Endothelial cell of umbilical vein (primary cell): Measurements from ENCODE around the gene RIT2. TPM values are rescaled to one million over a fixed set of nuclear protein-coding genes. Genes with fewer than 3 reads are reported as not detected.

Experiments used
- BruUV-seq: library from RNA; stranded (reverse); fragments of 400-500 nt; replicated peaks from 2 replicates; lab custom pipeline; 2021; lab: Mats Ljungman, UMichigan
- CTCF ChIA-PET: fragments of 300-600, 350-600 bp; sonication (Branson Sonifier 250); formaldehyde crosslinking; loops from one replicate; lab custom pipeline; 2021; ENCODE audit warnings: antibody characterized with exemption, inconsistent platforms; lab: Charles Lee
- POLR2A ChIA-PET: fragments of 300-600, 350-600 bp; sonication (Branson Sonifier 250); formaldehyde crosslinking; loops from one replicate; lab custom pipeline; 2021; ENCODE audit warnings: antibody characterized with exemption, inconsistent platforms; lab: Charles Lee
- DNase-seq: peaks from one replicate; pipeline ENCODE4 v3.0.0-alpha.2; 2011; ENCODE audit warnings: low read depth, low spot score
- FAIRE-seq: peaks from 2 replicates; lab custom pipeline; 2011; peaks lifted over from hg19 to GRCh38; lab: Jason Lieb, UNC
- H2AFZ ChIP-seq: 2 replicates; pipeline ENCODE4 v1.6.0; 2012; ENCODE audit warnings: low read depth, low read length, control low read depth, inconsistent platforms
- H3K27ac ChIP-seq: 2 replicates; pipeline ENCODE4 v1.5.1; 2011; ENCODE audit warnings: low read depth, mild to moderate bottlenecking, control low read depth, low read length, moderate library complexity; ENCODE audit not compliant: insufficient read depth
- H3K27me3 ChIP-seq, 2 experiments: 2 replicates each; pipeline versions ENCODE4 v1.6.0 to v1.6.1; 2011; ENCODE audit warnings: low read length in 2 of 2, mixed read lengths in 1 of 2; ENCODE audit not compliant: control insufficient read depth in 2 of 2, insufficient read depth in 2 of 2
- H3K36me3 ChIP-seq, 2 experiments: 2 replicates in 1 of 2; 3 replicates in 1 of 2; pipeline ENCODE4 v1.5.1; 2011; ENCODE audit warnings: low read length in 2 of 2, mild to moderate bottlenecking in 1 of 2, moderate library complexity in 1 of 2; ENCODE audit not compliant: control insufficient read depth in 2 of 2, insufficient read depth in 2 of 2; ENCODE audit errors: extremely low read depth in 1 of 2
- H3K4me1 ChIP-seq: 3 replicates; pipeline ENCODE4 v1.5.1; 2011; ENCODE audit warnings: mild to moderate bottlenecking, low read length; ENCODE audit not compliant: control insufficient read depth, insufficient read depth; ENCODE audit errors: extremely low read depth
- H3K4me2 ChIP-seq: 2 replicates; pipeline ENCODE4 v1.6.1; 2011; ENCODE audit warnings: low read length, control low read depth, mixed read lengths; ENCODE audit not compliant: insufficient read depth
- H3K4me3 ChIP-seq, 3 experiments: fragments of 200-600 bp in 1 of 3; sonication (generic), shearing (Covaris generic) in 1 of 3; replicated peaks in 1 of 3; 2 replicates each; pipeline ENCODE4 v1.5.1; 2011 to 2016; ENCODE audit warnings: control low read depth in 3 of 3, low read length in 3 of 3, mild to moderate bottlenecking in 2 of 3, inconsistent platforms in 1 of 3, low read depth in 1 of 3, moderate library complexity in 1 of 3; ENCODE audit not compliant: insufficient read depth in 1 of 3
- H3K79me2 ChIP-seq: 2 replicates; pipeline ENCODE4 v1.6.0; 2012; ENCODE audit warnings: low read length, inconsistent platforms; ENCODE audit not compliant: control insufficient read depth, insufficient read depth
- H3K9ac ChIP-seq: replicated peaks from 2 replicates; pipeline ENCODE3; 2011; ENCODE audit warnings: low read length, control low read depth; ENCODE audit not compliant: insufficient read depth; ENCODE audit errors: extremely low read depth
- H3K9me1 ChIP-seq: replicated peaks from 3 replicates; pipeline ENCODE4 v1.6.0; 2011; ENCODE audit warnings: mild to moderate bottlenecking, low read length; ENCODE audit not compliant: control insufficient read depth, insufficient read depth; ENCODE audit errors: extremely low read depth
- H3K9me3 ChIP-seq: replicated peaks from 2 replicates; pipeline ENCODE4 v1.5.1; 2012; ENCODE audit warnings: low read length, inconsistent platforms; ENCODE audit not compliant: control insufficient read depth, insufficient read depth
- H4K20me1 ChIP-seq: replicated peaks from 2 replicates; pipeline ENCODE3; 2011; ENCODE audit warnings: mild to moderate bottlenecking, low read length; ENCODE audit not compliant: control insufficient read depth, insufficient read depth; ENCODE audit errors: extremely low read depth
- EZH2 ChIP-seq: IDR thresholded peaks from 2 replicates; pipeline ENCODE4 v1.6.1; 2012; ENCODE audit warnings: borderline replicate concordance, low read depth, mild to moderate bottlenecking, moderate library complexity, low read length, inconsistent platforms; ENCODE audit not compliant: severe bottlenecking
- FOS ChIP-seq: IDR thresholded peaks from 2 replicates; pipeline ENCODE4 v1.6.1; 2011; ENCODE audit warnings: mild to moderate bottlenecking, low read length, moderate library complexity, borderline replicate concordance; ENCODE audit not compliant: insufficient read depth
- GATA2 ChIP-seq: IDR thresholded peaks from 2 replicates; pipeline ENCODE4 v1.7.0; 2011; ENCODE audit warnings: low read depth, mild to moderate bottlenecking, moderate library complexity, mixed read lengths, low read length; ENCODE audit not compliant: insufficient read length, insufficient read depth
- JUN ChIP-seq: IDR thresholded peaks from 2 replicates; pipeline ENCODE4 v1.6.1; 2011; ENCODE audit warnings: borderline replicate concordance, low read depth; ENCODE audit not compliant: insufficient read length, insufficient read depth
- MAX ChIP-seq: IDR thresholded peaks from 2 replicates; pipeline ENCODE4 v1.6.1; 2011; ENCODE audit not compliant: insufficient read depth, insufficient read length
- MYC ChIP-seq: IDR thresholded peaks from one replicate; pipeline ENCODE4 v1.6.1; 2011; ENCODE audit warnings: mild to moderate bottlenecking, low read depth, low read length
- POLR2A ChIP-seq: IDR thresholded peaks from 2 replicates; pipeline ENCODE4 v1.6.1; 2012; ENCODE audit warnings: low read depth, mild to moderate bottlenecking, control low read depth, low read length
- POLR2AphosphoS5 ChIP-seq: IDR thresholded peaks from 2 replicates; pipeline ENCODE4 v1.6.1; 2012; ENCODE audit warnings: low read depth, mild to moderate bottlenecking, control low read depth, low read length, moderate library complexity; ENCODE audit not compliant: insufficient read depth
- dilution Hi-C: fragments of 300-500 bp; cut with MboI; formaldehyde crosslinking; loops from one replicate; pipeline ENCODE4 v1.15.0; 2019; ENCODE audit warnings: low sequenced_read_pairs; ENCODE audit not compliant: extremely low pct_ligation_motif_present
- intact Hi-C: fragments of 100-400 bp; cut with micrococcal nuclease; formaldehyde crosslinking; loops from one replicate; pipeline ENCODE4 v1.10.0; 2022
- polyA plus RNA-seq, 4 experiments: library from polyadenylated mRNA; depleted of rRNA in 3 of 4; stranded (reverse) in 3 of 4; unstranded in 1 of 4; fragments of >200 nt; gene quantifications; 2 replicates each; pipeline versions ENCODE4 v1.2.1 to v1.2.3, GENCODE V29; 2011 to 2012; ENCODE audit warnings: missing spikeins in 1 of 4
- total RNA-seq: library from RNA; stranded (reverse); gene quantifications from 2 replicates; pipeline ENCODE4 v1.2.3, GENCODE V29; 2021
- TF ChIP-seq, protein P1 (sequence below), 2 donors: IDR thresholded peaks; 1 replicate in 1 of 2; 2 replicates in 1 of 2; pipeline ENCODE4 v1.5.1; 2011; ENCODE audit warnings: low read length in 2 of 2, mild to moderate bottlenecking in 2 of 2, moderate library complexity in 2 of 2, control low read depth in 1 of 2, inconsistent platforms in 1 of 2, low read depth in 1 of 2; ENCODE audit not compliant: insufficient read depth in 1 of 2; ENCODE audit errors: extremely low read depth in 1 of 2

Gene RIT2
- total and polyA plus RNA-seq, 2 donors (not counting 3 experiments of a cell fraction or from before 2014, with no cell fraction given): not detected

DNA sequence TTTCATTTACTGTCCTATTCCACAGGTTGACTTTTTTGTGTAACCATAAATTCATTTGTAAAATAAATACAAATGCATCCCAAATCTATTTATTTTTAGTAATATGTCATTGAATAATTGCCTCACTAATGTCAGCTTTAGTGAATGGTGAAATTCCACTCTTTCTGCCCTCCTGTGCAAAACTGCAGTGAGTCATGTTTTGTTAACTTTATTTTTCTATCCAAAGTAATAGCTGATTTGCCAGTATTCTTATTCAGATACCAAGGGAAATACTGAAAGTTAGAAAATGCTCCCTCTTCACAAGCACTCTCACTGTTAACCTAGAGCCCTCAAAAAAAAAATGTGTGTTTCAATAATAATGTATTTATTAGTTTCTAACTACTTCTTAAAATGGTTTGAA is 322.8 kb downstream of the RIT2 start:
- Histone ChIP-seq H3K9ac (no peak overlapping the region), H3K36me3 (no peaks in the 10 kb centered on the region), H3K4me2 (no peak overlapping the region), H3K27ac (no peak overlapping the region), H3K79me2 (no peaks in the 10 kb centered on the region), H3K27me3 (no peaks in the 10 kb centered on the region), H2AFZ (no peak overlapping the region), H4K20me1 (no peaks in the 10 kb centered on the region), H3K9me3 (no peaks in the 10 kb centered on the region), H3K4me3 (no peak overlapping the region), H3K9me1 (no peaks in the 10 kb centered on the region), H3K4me1 (no peaks in the 10 kb centered on the region)
- no peak for DNase-seq
- no peak for FAIRE-seq
- intact Hi-C loops: no loop called here
- POLR2A ChIA-PET: no interaction called here
- dilution Hi-C loops: no loop called here
- no peak for TF ChIP-seq GATA2
- BruUV-seq: no TSS peak
- CTCF ChIA-PET: no interaction called here

DNA sequence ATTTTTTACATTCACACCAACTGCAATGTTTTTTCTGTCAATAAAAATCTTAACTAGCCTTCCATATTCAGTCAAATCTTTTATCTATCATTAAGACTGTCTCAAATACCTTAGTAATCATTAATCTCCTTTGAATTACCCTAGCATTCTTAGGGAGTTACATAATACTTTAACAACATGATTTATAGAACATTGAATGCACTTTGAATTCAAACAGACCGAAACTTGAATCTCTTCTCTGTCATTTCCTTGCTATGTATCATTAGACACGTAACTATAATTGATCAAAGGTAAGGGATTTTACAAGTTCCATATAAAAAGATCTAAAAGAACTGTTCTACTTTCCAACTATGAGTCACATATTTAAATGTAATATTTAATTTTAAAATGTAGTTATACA is 330.9 kb downstream of the RIT2 start:
- H3K79me2 ChIP-seq: no peaks in the 10 kb centered on the region
- H3K27me3 ChIP-seq: no peaks in the 10 kb centered on the region
- no peaks in the 10 kb centered on the region for H4K20me1 ChIP-seq
- CTCF ChIA-PET: no interaction called here
- no peak for DNase-seq
- POLR2A ChIA-PET: no interaction called here
- H3K9me1 ChIP-seq: no peaks in the 10 kb centered on the region
- no peak overlapping the region for H3K4me3 ChIP-seq
- intact Hi-C loops (no loop called here), dilution Hi-C loops (no loop called here)
- FAIRE-seq: no peak
- no TSS peak for BruUV-seq
- TF ChIP-seq GATA2 (no peak), POLR2A (no peak), EZH2 (no peak), MAX (no peak), FOS (no peak), POLR2AphosphoS5 (no peak), MYC (no peak), JUN (no peak)
- TF ChIP-seq, protein P1, sequence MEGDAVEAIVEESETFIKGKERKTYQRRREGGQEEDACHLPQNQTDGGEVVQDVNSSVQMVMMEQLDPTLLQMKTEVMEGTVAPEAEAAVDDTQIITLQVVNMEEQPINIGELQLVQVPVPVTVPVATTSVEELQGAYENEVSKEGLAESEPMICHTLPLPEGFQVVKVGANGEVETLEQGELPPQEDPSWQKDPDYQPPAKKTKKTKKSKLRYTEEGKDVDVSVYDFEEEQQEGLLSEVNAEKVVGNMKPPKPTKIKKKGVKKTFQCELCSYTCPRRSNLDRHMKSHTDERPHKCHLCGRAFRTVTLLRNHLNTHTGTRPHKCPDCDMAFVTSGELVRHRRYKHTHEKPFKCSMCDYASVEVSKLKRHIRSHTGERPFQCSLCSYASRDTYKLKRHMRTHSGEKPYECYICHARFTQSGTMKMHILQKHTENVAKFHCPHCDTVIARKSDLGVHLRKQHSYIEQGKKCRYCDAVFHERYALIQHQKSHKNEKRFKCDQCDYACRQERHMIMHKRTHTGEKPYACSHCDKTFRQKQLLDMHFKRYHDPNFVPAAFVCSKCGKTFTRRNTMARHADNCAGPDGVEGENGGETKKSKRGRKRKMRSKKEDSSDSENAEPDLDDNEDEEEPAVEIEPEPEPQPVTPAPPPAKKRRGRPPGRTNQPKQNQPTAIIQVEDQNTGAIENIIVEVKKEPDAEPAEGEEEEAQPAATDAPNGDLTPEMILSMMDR (IDR thresholded peaks at IDR 0.05; ENCODE audit: extremely low read depth in 1 of 2, insufficient read depth in 1 of 2, low read depth in 1 of 2, low read length in 2 of 2): no peak
- no peak overlapping the region for H3K27ac ChIP-seq
- no peaks in the 10 kb centered on the region for H3K36me3 ChIP-seq
- H2AFZ ChIP-seq: no peak overlapping the region
- H3K4me1 ChIP-seq: no peaks in the 10 kb centered on the region
- no peaks in the 10 kb centered on the region for H3K9me3 ChIP-seq
- no peak overlapping the region for H3K9ac ChIP-seq
- H3K4me2 ChIP-seq: no peak overlapping the region
